ENCODE measurements around the gene FGD2.
A peak's percentile ranks its signal among the peaks of the same experiment; 100 is the strongest.

Gene FGD2

GRCh38 chr6:37051138-37052026, 45.9 kb downstream of the FGD2 start (continued):
- TF ChIP-seq ZNF777 (tag by site-specific recombination; IDR thresholded peaks at IDR 0.05; ENCODE audit: borderline replicate concordance) (0 out of 2 replicates have a peak, but pooled peaks have one; percentile 30), GFI1B (tag by site-specific recombination; IDR thresholded peaks at IDR 0.05) (no peak), HOXA7 (CRISPR knock-in tag; IDR thresholded peaks at IDR 0.05; ENCODE audit: borderline replicate concordance) (no peak), KLF1 (tag by site-specific recombination; IDR thresholded peaks at IDR 0.05) (peak; percentile 23; the same call in 1 of the 2 replicates), ZNF558 (tag by site-specific recombination; IDR thresholded peaks at IDR 0.05) (no peak), ZNF350 (tag by site-specific recombination; IDR thresholded peaks at IDR 0.05) (no peak), TCF7L2 (IDR thresholded peaks at IDR 0.05; ENCODE audit: borderline replicate concordance, low read depth, low read length) (no peak), ZNF132 (tag by site-specific recombination; IDR thresholded peaks at IDR 0.05; ENCODE audit: borderline replicate concordance) (no peak), ZNF169 (tag by site-specific recombination; IDR thresholded peaks at IDR 0.05) (no peak), ZNF239 (tag by site-specific recombination; IDR thresholded peaks at IDR 0.05) (no peak), ZNF596 (tag by site-specific recombination; IDR thresholded peaks at IDR 0.05) (no peak), ZNF514 (tag by site-specific recombination; IDR thresholded peaks at IDR 0.05) (no peak), ZNF670 (tag by site-specific recombination; IDR thresholded peaks at IDR 0.05; ENCODE audit: low read depth) (no peak), ZNF776 (tag by site-specific recombination; IDR thresholded peaks at IDR 0.05; ENCODE audit: borderline replicate concordance) (no peak), ZEB2 (tag by site-specific recombination; IDR thresholded peaks at IDR 0.05) (0 out of 2 replicates have a peak, but pooled peaks have one; percentile 56), BCL11A (tag by site-specific recombination; IDR thresholded peaks at IDR 0.05; ENCODE audit: low read depth) (no peak; the same call in 1 of the 2 replicates), ZNF10 (tag by site-specific recombination; IDR thresholded peaks at IDR 0.05) (0 out of 2 replicates have a peak, but pooled peaks have one; percentile 59), ZNF791 (tag by site-specific recombination; IDR thresholded peaks at IDR 0.05) (no peak), RBAK (tag by site-specific recombination; IDR thresholded peaks at IDR 0.05) (no peak), ZNF155 (tag by site-specific recombination; IDR thresholded peaks at IDR 0.05) (no peak), ZNF416 (tag by site-specific recombination; IDR thresholded peaks at IDR 0.05) (no peak), ZNF501 (tag by site-specific recombination; IDR thresholded peaks at IDR 0.05) (peak; percentile 84), ZNF701 (tag by site-specific recombination; IDR thresholded peaks at IDR 0.05) (no peak), SCRT1 (tag by site-specific recombination; IDR thresholded peaks at IDR 0.05; ENCODE audit: borderline replicate concordance) (no peak), ZNF23 (tag by site-specific recombination; IDR thresholded peaks at IDR 0.05; ENCODE audit: borderline replicate concordance) (no peak), ZNF544 (tag by site-specific recombination; IDR thresholded peaks at IDR 0.05) (no peak), ZNF37A (tag by site-specific recombination; IDR thresholded peaks at IDR 0.05) (no peak)
- TF ChIP-seq, protein P1, sequence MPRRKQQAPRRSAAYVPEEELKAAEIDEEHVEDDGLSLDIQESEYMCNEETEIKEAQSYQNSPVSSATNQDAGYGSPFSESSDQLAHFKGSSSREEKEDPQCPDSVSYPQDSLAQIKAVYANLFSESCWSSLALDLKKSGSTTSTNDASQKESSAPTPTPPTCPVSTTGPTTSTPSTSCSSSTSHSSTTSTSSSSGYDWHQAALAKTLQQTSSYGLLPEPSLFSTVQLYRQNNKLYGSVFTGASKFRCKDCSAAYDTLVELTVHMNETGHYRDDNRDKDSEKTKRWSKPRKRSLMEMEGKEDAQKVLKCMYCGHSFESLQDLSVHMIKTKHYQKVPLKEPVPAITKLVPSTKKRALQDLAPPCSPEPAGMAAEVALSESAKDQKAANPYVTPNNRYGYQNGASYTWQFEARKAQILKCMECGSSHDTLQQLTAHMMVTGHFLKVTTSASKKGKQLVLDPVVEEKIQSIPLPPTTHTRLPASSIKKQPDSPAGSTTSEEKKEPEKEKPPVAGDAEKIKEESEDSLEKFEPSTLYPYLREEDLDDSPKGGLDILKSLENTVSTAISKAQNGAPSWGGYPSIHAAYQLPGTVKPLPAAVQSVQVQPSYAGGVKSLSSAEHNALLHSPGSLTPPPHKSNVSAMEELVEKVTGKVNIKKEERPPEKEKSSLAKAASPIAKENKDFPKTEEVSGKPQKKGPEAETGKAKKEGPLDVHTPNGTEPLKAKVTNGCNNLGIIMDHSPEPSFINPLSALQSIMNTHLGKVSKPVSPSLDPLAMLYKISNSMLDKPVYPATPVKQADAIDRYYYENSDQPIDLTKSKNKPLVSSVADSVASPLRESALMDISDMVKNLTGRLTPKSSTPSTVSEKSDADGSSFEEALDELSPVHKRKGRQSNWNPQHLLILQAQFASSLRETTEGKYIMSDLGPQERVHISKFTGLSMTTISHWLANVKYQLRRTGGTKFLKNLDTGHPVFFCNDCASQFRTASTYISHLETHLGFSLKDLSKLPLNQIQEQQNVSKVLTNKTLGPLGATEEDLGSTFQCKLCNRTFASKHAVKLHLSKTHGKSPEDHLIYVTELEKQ (tag by site-specific recombination; IDR thresholded peaks at IDR 0.05; ENCODE audit: borderline replicate concordance) = no peak
- TF ChIP-seq, protein P2, sequence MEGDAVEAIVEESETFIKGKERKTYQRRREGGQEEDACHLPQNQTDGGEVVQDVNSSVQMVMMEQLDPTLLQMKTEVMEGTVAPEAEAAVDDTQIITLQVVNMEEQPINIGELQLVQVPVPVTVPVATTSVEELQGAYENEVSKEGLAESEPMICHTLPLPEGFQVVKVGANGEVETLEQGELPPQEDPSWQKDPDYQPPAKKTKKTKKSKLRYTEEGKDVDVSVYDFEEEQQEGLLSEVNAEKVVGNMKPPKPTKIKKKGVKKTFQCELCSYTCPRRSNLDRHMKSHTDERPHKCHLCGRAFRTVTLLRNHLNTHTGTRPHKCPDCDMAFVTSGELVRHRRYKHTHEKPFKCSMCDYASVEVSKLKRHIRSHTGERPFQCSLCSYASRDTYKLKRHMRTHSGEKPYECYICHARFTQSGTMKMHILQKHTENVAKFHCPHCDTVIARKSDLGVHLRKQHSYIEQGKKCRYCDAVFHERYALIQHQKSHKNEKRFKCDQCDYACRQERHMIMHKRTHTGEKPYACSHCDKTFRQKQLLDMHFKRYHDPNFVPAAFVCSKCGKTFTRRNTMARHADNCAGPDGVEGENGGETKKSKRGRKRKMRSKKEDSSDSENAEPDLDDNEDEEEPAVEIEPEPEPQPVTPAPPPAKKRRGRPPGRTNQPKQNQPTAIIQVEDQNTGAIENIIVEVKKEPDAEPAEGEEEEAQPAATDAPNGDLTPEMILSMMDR (tag by site-specific recombination; IDR thresholded peaks at IDR 0.05) = peak; percentile 97
- TF ChIP-seq, protein P3, sequence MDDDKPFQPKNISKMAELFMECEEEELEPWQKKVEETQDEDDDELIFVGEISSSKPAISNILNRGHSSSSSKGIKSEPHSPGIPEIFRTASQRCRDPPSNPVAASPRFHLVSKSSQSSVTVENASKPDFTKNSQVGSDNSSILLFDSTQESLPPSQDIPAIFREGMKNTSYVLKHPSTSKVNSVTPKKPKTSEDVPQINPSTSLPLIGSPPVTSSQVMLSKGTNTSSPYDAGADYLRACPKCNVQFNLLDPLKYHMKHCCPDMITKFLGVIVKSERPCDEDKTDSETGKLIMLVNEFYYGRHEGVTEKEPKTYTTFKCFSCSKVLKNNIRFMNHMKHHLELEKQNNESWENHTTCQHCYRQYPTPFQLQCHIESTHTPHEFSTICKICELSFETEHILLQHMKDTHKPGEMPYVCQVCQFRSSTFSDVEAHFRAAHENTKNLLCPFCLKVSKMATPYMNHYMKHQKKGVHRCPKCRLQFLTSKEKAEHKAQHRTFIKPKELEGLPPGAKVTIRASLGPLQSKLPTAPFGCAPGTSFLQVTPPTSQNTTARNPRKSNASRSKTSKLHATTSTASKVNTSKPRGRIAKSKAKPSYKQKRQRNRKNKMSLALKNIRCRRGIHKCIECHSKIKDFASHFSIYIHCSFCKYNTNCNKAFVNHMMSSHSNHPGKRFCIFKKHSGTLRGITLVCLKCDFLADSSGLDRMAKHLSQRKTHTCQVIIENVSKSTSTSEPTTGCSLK (tag by site-specific recombination; IDR thresholded peaks at IDR 0.05) = no peak
- TF ChIP-seq, protein P4, sequence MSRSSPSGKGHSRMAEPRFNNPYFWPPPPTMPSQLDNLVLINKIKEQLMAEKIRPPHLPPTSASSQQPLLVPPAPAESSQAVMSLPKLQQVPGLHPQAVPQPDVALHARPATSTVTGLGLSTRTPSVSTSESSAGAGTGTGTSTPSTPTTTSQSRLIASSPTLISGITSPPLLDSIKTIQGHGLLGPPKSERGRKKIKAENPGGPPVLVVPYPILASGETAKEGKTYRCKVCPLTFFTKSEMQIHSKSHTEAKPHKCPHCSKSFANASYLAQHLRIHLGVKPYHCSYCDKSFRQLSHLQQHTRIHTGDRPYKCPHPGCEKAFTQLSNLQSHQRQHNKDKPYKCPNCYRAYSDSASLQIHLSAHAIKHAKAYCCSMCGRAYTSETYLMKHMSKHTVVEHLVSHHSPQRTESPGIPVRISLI (tag by site-specific recombination; IDR thresholded peaks at IDR 0.05) = no peak

Data from HEK293 (cell line).